Trophoblast cell (in vitro differentiated cells and primary cell): ENCODE data around the gene SORCS1.

ENCODE experiments used
- DNase-seq, 2 donors: peaks; one replicate each; pipeline ENCODE4 v3.0.0-alpha.2; 2016
- H2AFZ ChIP-seq: 2 replicates; pipeline ENCODE4 v1.6.1; 2013; ENCODE audit warnings: low read length, moderate library complexity, mild to moderate bottlenecking; ENCODE audit not compliant: insufficient read depth, poor library complexity
- H2AK5ac ChIP-seq: 2 replicates; pipeline ENCODE4 v1.6.1; 2013; ENCODE audit warnings: mild to moderate bottlenecking, low read length
- H2BK120ac ChIP-seq: 2 replicates; pipeline ENCODE4 v1.6.1; 2013; ENCODE audit warnings: low read length, mild to moderate bottlenecking, moderate library complexity; ENCODE audit not compliant: insufficient read depth, poor library complexity
- H2BK12ac ChIP-seq: 2 replicates; pipeline ENCODE4 v1.6.1; 2013; ENCODE audit warnings: mild to moderate bottlenecking, low read length, moderate library complexity
- H2BK5ac ChIP-seq: 2 replicates; pipeline ENCODE4 v1.6.1; 2013; ENCODE audit warnings: low read length, low read depth, moderate library complexity, mild to moderate bottlenecking; ENCODE audit not compliant: poor library complexity
- H3K14ac ChIP-seq: 2 replicates; pipeline ENCODE4 v1.6.1; 2013; ENCODE audit warnings: mild to moderate bottlenecking, low read length
- H3K18ac ChIP-seq: 2 replicates; pipeline ENCODE4 v1.6.1; 2013; ENCODE audit warnings: mild to moderate bottlenecking, low read length
- H3K23ac ChIP-seq: 2 replicates; pipeline ENCODE4 v1.6.1; 2013; ENCODE audit warnings: low read length
- H3K27ac ChIP-seq: 2 replicates; pipeline ENCODE4 v1.5.1; 2013; ENCODE audit warnings: low read depth, mild to moderate bottlenecking, inconsistent platforms, low read length, moderate library complexity
- H3K27me3 ChIP-seq: 2 replicates; pipeline ENCODE4 v1.6.1; 2013; ENCODE audit warnings: inconsistent platforms, mild to moderate bottlenecking, low read length, moderate library complexity; ENCODE audit not compliant: insufficient read depth
- H3K36me3 ChIP-seq, 2 experiments: 1 replicate in 1 of 2; 2 replicates in 1 of 2; pipeline ENCODE4 v1.6.1; 2013; ENCODE audit warnings: low read length in 2 of 2, mild to moderate bottlenecking in 2 of 2, moderate library complexity in 1 of 2; ENCODE audit not compliant: insufficient read depth in 2 of 2, control insufficient read depth in 1 of 2
- H3K4ac ChIP-seq: 2 replicates; pipeline ENCODE4 v1.6.1; 2013; ENCODE audit warnings: low read depth, mild to moderate bottlenecking, low read length, moderate library complexity
- H3K4me1 ChIP-seq, 2 experiments: 1 replicate in 1 of 2; 2 replicates in 1 of 2; pipeline ENCODE4 v1.6.1; 2013; ENCODE audit warnings: low read length in 2 of 2, mild to moderate bottlenecking in 2 of 2, moderate library complexity in 1 of 2; ENCODE audit not compliant: insufficient read depth in 2 of 2, control insufficient read depth in 1 of 2
- H3K4me2 ChIP-seq: 2 replicates; pipeline ENCODE4 v1.6.1; 2013; ENCODE audit warnings: inconsistent platforms, mild to moderate bottlenecking, low read length, moderate library complexity
- H3K4me3 ChIP-seq: 2 replicates; pipeline ENCODE4 v1.5.1; 2013; ENCODE audit warnings: mild to moderate bottlenecking, low read depth, low read length, inconsistent platforms
- H3K79me1 ChIP-seq: one replicate; pipeline ENCODE4 v1.6.1; 2013; ENCODE audit warnings: low read length
- H3K79me2 ChIP-seq: 2 replicates; pipeline ENCODE4 v1.6.1; 2013; ENCODE audit warnings: low read length, mild to moderate bottlenecking; ENCODE audit not compliant: control insufficient read depth, insufficient read depth, poor library complexity
- H3K9ac ChIP-seq: 2 replicates; pipeline ENCODE4 v1.6.1; 2013; ENCODE audit warnings: mild to moderate bottlenecking, low read length
- H3K9me3 ChIP-seq: 2 replicates; pipeline ENCODE4 v1.6.1; 2013; ENCODE audit warnings: low read depth, mild to moderate bottlenecking, control low read depth, inconsistent platforms, low read length; ENCODE audit not compliant: insufficient read depth
- H4K12ac ChIP-seq: 2 replicates; pipeline ENCODE4 v1.6.1; 2013; ENCODE audit warnings: low read depth, mild to moderate bottlenecking, low read length, moderate library complexity
- H4K8ac ChIP-seq: 2 replicates; pipeline ENCODE4 v1.6.1; 2013; ENCODE audit warnings: low read depth, mild to moderate bottlenecking, low read length, moderate library complexity
- H4K91ac ChIP-seq: one replicate; pipeline ENCODE4 v1.6.1; 2013; ENCODE audit warnings: low read depth, mild to moderate bottlenecking, low read length, moderate library complexity
- WGBS: extraction: QIAGEN DNeasy Blood & Tissue Kit; methylation state at CpG from one replicate; pipeline ENCODE4 v1.1.7; 2013; ENCODE audit warnings: missing lambda C conversion rate; ENCODE audit not compliant: insufficient read length, insufficient coverage; ENCODE audit errors: extremely low coverage; 5-methylcytosine and 5-hydroxymethylcytosine counted together

The SORCS1 gene

DNA sequence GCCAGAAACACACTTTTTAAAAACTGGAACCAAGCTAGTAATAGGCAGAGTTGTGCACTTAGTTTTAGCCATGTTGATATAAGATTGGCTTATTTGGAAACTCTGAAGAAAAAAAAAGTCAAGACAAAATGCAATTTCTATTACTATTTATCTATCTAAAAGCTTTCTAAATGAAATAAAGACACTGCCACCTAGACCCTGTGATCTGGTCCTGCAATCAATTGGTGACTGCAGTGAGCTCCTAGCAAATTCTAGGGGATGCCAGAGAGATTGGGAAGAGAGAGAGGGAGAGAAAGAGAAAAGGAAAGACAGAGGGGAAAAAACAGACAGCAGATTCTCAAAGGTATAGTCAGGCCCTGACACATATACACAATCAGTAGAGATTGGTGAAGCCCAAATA is 25.3 kb downstream of the SORCS1 start:
- H3K4me1 ChIP-seq, result no peaks in the 10 kb centered on the region
- H3K23ac ChIP-seq, result no peak overlapping the region
- H3K14ac ChIP-seq, result no peak overlapping the region
- no peaks in the 10 kb centered on the region for H3K79me1 ChIP-seq
- DNase-seq, result no peak
- H3K79me2 ChIP-seq, result no peaks in the 10 kb centered on the region
- H4K12ac ChIP-seq, result no peak overlapping the region
- no peaks in the 10 kb centered on the region for H3K27me3 ChIP-seq
- no peak overlapping the region for H3K9ac ChIP-seq
- no peak overlapping the region for H4K8ac ChIP-seq
- no peaks in the 10 kb centered on the region for H3K9me3 ChIP-seq
- H3K4me2 ChIP-seq, result no peak overlapping the region
- H2BK120ac ChIP-seq, result no peak overlapping the region
- H2BK5ac ChIP-seq, result no peak overlapping the region
- no peak overlapping the region for H2AK5ac ChIP-seq
- H2BK12ac ChIP-seq, result no peak overlapping the region
- H3K36me3 ChIP-seq, result no peaks in the 10 kb centered on the region
- no peak overlapping the region for H4K91ac ChIP-seq
- no peak overlapping the region for H3K4me3 ChIP-seq
- no peak overlapping the region for H3K27ac ChIP-seq
- no peak overlapping the region for H3K4ac ChIP-seq
- no peak overlapping the region for H2AFZ ChIP-seq
- no peak overlapping the region for H3K18ac ChIP-seq

DNA sequence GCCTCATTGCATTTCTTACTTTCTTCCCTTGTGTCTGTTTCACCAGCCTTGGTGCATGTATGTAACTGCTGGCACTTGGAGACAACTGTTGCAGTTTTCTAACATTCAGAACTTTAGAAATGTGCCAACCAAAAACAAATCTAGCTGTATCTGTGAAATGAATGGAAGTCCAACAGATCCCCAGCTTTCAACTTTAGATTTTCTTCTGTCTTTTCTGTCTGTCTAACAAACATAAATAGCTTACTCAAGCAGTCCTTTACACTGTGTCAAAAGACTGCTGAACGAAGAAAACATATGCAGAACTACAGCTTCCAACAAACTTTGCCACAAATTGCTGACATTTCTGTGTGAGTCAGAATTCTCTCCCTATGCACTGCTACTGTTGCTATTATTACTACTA is 30.9 kb downstream of the SORCS1 start:
- Histone ChIP-seq H2AK5ac (no peak overlapping the region), H3K9me3 (no peaks in the 10 kb centered on the region), H4K12ac (no peak overlapping the region), H2AFZ (no peak overlapping the region), H3K4ac (no peak overlapping the region), H3K27me3 (no peaks in the 10 kb centered on the region), H4K8ac (no peak overlapping the region), H3K4me2 (no peak overlapping the region), H3K36me3 (no peaks in the 10 kb centered on the region), H4K91ac (no peak overlapping the region), H3K23ac (no peak overlapping the region), H3K79me1 (no peaks in the 10 kb centered on the region), H3K79me2 (no peaks in the 10 kb centered on the region), H3K9ac (no peak overlapping the region), H3K4me1 (no peaks in the 10 kb centered on the region), H3K4me3 (no peak overlapping the region), H2BK12ac (no peak overlapping the region), H2BK120ac (no peak overlapping the region), H3K27ac (no peak overlapping the region), H2BK5ac (no peak overlapping the region), H3K14ac (no peak overlapping the region), H3K18ac (no peak overlapping the region)
- DNase-seq, result peak in 1 of 2 donors; percentile 10
- WGBS, result no CpG with 5 or more reads among the region's 1 CpG

GRCh38 chr10:107129000-107129399 is 35.5 kb downstream of the SORCS1 start:
- H2BK120ac ChIP-seq, result no peak overlapping the region
- no peak overlapping the region for H2AK5ac ChIP-seq
- H3K4me2 ChIP-seq, result no peak overlapping the region
- no peak overlapping the region for H3K18ac ChIP-seq
- no peak overlapping the region for H2BK5ac ChIP-seq
- no peak for DNase-seq
- no peaks in the 10 kb centered on the region for H3K4me1 ChIP-seq
- H3K9me3 ChIP-seq, result no peaks in the 10 kb centered on the region
- no peak overlapping the region for H3K14ac ChIP-seq
- H3K79me1 ChIP-seq, result no peaks in the 10 kb centered on the region
- H3K4me3 ChIP-seq, result no peak overlapping the region
- no peak overlapping the region for H3K4ac ChIP-seq
- no peak overlapping the region for H4K8ac ChIP-seq
- no peak overlapping the region for H4K12ac ChIP-seq
- no peaks in the 10 kb centered on the region for H3K79me2 ChIP-seq
- H2AFZ ChIP-seq, result no peak overlapping the region
- H3K27ac ChIP-seq, result no peak overlapping the region
- H3K36me3 ChIP-seq, result no peaks in the 10 kb centered on the region
- H3K9ac ChIP-seq, result no peak overlapping the region
- no CpG with 5 or more reads among the region's 6 CpGs for WGBS
- no peak overlapping the region for H4K91ac ChIP-seq
- no peaks in the 10 kb centered on the region for H3K27me3 ChIP-seq
- H2BK12ac ChIP-seq, result no peak overlapping the region
- no peak overlapping the region for H3K23ac ChIP-seq

GRCh38 chr10:107126512-107127065 is 37.9 kb downstream of the SORCS1 start:
- Histone ChIP-seq H3K36me3 (no peaks in the 10 kb centered on the region), H3K4me3 (no peak overlapping the region), H3K27me3 (no peaks in the 10 kb centered on the region), H3K14ac (no peak overlapping the region), H3K27ac (no peak overlapping the region), H4K91ac (no peak overlapping the region), H2BK5ac (no peak overlapping the region), H2BK120ac (no peak overlapping the region), H3K4ac (no peak overlapping the region), H3K18ac (no peak overlapping the region), H2BK12ac (no peak overlapping the region), H3K4me2 (no peak overlapping the region), H3K4me1 (no peaks in the 10 kb centered on the region), H3K9ac (no peak overlapping the region), H3K79me1 (no peaks in the 10 kb centered on the region), H3K79me2 (no peaks in the 10 kb centered on the region), H3K9me3 (no peaks in the 10 kb centered on the region), H2AFZ (no peak overlapping the region), H4K8ac (no peak overlapping the region), H4K12ac (no peak overlapping the region), H3K23ac (no peak overlapping the region), H2AK5ac (no peak overlapping the region)
- no CpG with 5 or more reads among the region's 5 CpGs for WGBS
- DNase-seq, result no peak
